Measurements from ENCODE around the gene FGF13. TPM values are rescaled to one million over a fixed set of nuclear protein-coding genes. Genes with fewer than 3 reads are reported as not detected.

Gene FGF13
- total and polyA plus RNA-seq, 2 of the 4 experiments (the other 2 are of a cell fraction), result 0.18 TPM; not detected in 1

- Histone ChIP-seq H3K27ac (ENCODE audit: insufficient read depth, low read length) (no peak overlapping the region), H2AFZ (replicated peaks; ENCODE audit: low read length, poor library complexity) (no peak overlapping the region), H3K9ac (ENCODE audit: low read depth, low read length) (no peak overlapping the region), H4K8ac (ENCODE audit: low read depth in 2 of 2, low read length in 2 of 2) (no peak overlapping the region), H2BK120ac (ENCODE audit: low read depth, low read length) (no peak overlapping the region), H3K9me3 (ENCODE audit: control insufficient read depth, insufficient read depth, low read length) (no peaks in the 10 kb centered on the region), H3K56ac (ENCODE audit: extremely low read depth, insufficient read depth, low read length) (no peak overlapping the region), H2AK9ac (replicated peaks; ENCODE audit: low read depth, low read length, poor library complexity) (no peak overlapping the region), H3K4me2 (ENCODE audit: low read depth, low read length) (no peak overlapping the region), H4K5ac (ENCODE audit: low read depth, low read length) (no peak overlapping the region), H3K9me1 (ENCODE audit: insufficient read depth, low read length) (no peaks in the 10 kb centered on the region), H3K23ac (ENCODE audit: low read depth, low read length) (no peak overlapping the region), H3K14ac (replicated peaks; ENCODE audit: low read depth, low read length) (no peak overlapping the region), H3K4me1 (ENCODE audit: control insufficient read depth, insufficient read depth, low read length) (no peaks in the 10 kb centered on the region), H3K27me3 (ENCODE audit: control insufficient read depth, insufficient read depth, low read length) (no peaks in the 10 kb centered on the region), H4K91ac (ENCODE audit: insufficient read depth, low read depth, low read length) (no peak overlapping the region), H2AK5ac (ENCODE audit: low read depth, low read length) (no peak overlapping the region), H3K4me3 (ENCODE audit: insufficient read depth, low read depth, low read length) (no peak overlapping the region), H3K18ac (ENCODE audit: low read depth, low read length) (no peak overlapping the region), H2BK15ac (ENCODE audit: low read depth, low read length) (no peak overlapping the region), H4K20me1 (ENCODE audit: insufficient read depth, low read length) (no peaks in the 10 kb centered on the region), H3K36me3 (ENCODE audit: control insufficient read depth, insufficient read depth, low read length) (no peaks in the 10 kb centered on the region), H3K79me1 (ENCODE audit: low read depth in 1 of 2, low read length in 2 of 2) (no peaks in the 10 kb centered on the region), H3K4ac (ENCODE audit: low read depth, low read length) (no peak overlapping the region), H2BK5ac (ENCODE audit: low read depth, low read length, poor library complexity, severe bottlenecking) (no peak overlapping the region), H2BK20ac (ENCODE audit: low read depth, low read length) (no peak overlapping the region)
- no TSS peak for BruUV-seq (replicated peaks)
- TF ChIP-seq CTCF (conservative IDR thresholded peaks at IDR 0.05; ENCODE audit: low read depth, low read length) (no peak), RCOR1 (IDR thresholded peaks at IDR 0.05; ENCODE audit: insufficient replicate concordance, low read length) (no peak), RAD21 (IDR thresholded peaks at IDR 0.05; ENCODE audit: low read length) (no peak), MAFK (IDR thresholded peaks at IDR 0.05; ENCODE audit: low read depth, low read length) (no peak)
- in situ Hi-C loops (cut with MboI; ENCODE audit: low sequenced_read_pairs), result no loop called here
- DNase-seq (no peak), ATAC-seq (ENCODE audit: low read depth) (no peak)
- CTCF ChIA-PET, result no interaction called here
- WGBS, 2 experiments (ENCODE audit: extremely low coverage in 2 of 2, insufficient read length in 1 of 2), result 40% methylated on average over 1 of the region's 2 CpGs; no CpG with 5 or more reads in 1 of the 2 experiments
- POLR2A ChIA-PET (ENCODE audit: unreplicated experiment), result no interaction called here
- intact Hi-C loops (cut with micrococcal nuclease), result no loop called here
- dilution Hi-C loops (cut with HindIII; ENCODE audit: low sequenced_read_pairs, unreplicated experiment), result no loop called here
Observed at GRCh38 chrX:138638996-138639395, 72.5 kb downstream of the FGF13 start.

Small RNA genes lying within 50 kb of the gene (microRNA-seq; reads per million reads assigned to microRNA genes)
- gene AL031386.1 (ENCODE audit: insufficient read depth, insufficient read length), result not detected
- 0 to 1.0 reads per million in 2 experiments for gene MIR504 (ENCODE audit: insufficient read depth in 1 of 2, insufficient read length in 1 of 2, unreplicated experiment in 1 of 2)

Small RNA genes lying within 50 kb of the gene (small RNA-seq; reads per million reads assigned to genes)
- gene AL031386.1 (0 reads per million in 5 experiments), gene MIR504 (0 reads per million in 5 experiments)

Data from IMR-90 (cell line).